B cell (primary cell): Measurements from ENCODE around the gene TNFRSF25.

Source experiments
- CTCF ChIP-seq: fragments of 200-600 bp; IDR thresholded peaks from one replicate; pipeline ENCODE4 v1.8.0; 2022; ENCODE audit warnings: antibody characterized with exemption, mild to moderate bottlenecking
- EZH2 ChIP-seq: IDR thresholded peaks from 2 replicates; pipeline ENCODE4 v1.6.1; 2012; ENCODE audit warnings: borderline replicate concordance, low read depth, mild to moderate bottlenecking, moderate library complexity, low read length; ENCODE audit not compliant: insufficient read depth, poor library complexity, severe bottlenecking

GRCh38 chr1:6419804-6420453 lies 46.0 kb downstream of the TNFRSF25 start, which contains the start of gene HES2:
- no peak for TF ChIP-seq CTCF
- no peak for TF ChIP-seq EZH2
